Mucosa of stomach (tissue), 1 donor: ENCODE measurements around the gene GLYATL2.

Experiments
- H3K27me3 ChIP-seq: one replicate; pipeline ENCODE4 v1.7.0; 2013; ENCODE audit warnings: mild to moderate bottlenecking, low read length; ENCODE audit not compliant: control insufficient read depth, insufficient read depth
- H3K36me3 ChIP-seq: one replicate; pipeline ENCODE4 v1.7.0; 2013; ENCODE audit warnings: low read length; ENCODE audit not compliant: control insufficient read depth, insufficient read depth
- H3K4me1 ChIP-seq: one replicate; pipeline ENCODE4 v1.7.0; 2013; ENCODE audit warnings: mild to moderate bottlenecking, low read length; ENCODE audit not compliant: control insufficient read depth, insufficient read depth
- H3K4me3 ChIP-seq: one replicate; pipeline ENCODE4 v1.7.0; 2013; ENCODE audit warnings: low read length
- H3K9ac ChIP-seq: one replicate; pipeline ENCODE4 v1.7.0; 2013; ENCODE audit warnings: mild to moderate bottlenecking, low read length, moderate library complexity
- H3K9me3 ChIP-seq: one replicate; pipeline ENCODE4 v1.7.0; 2013; ENCODE audit warnings: mild to moderate bottlenecking, low read length, moderate library complexity; ENCODE audit not compliant: control insufficient read depth
- donor health status: Pancreatic carcinoma.

GLYATL2 gene

GRCh38 chr11:58837707-58838388, 6.7 kb downstream of the GLYATL2 start:
- Histone ChIP-seq H3K4me3 (no peak overlapping the region), H3K9me3 (no peaks in the 10 kb centered on the region), H3K36me3 (no peaks in the 10 kb centered on the region), H3K4me1 (no peaks in the 10 kb centered on the region), H3K27me3 (no peaks in the 10 kb centered on the region), H3K9ac (no peak overlapping the region)

GRCh38 chr11:58832056-58832645, 12.4 kb downstream of the GLYATL2 start:
- no peaks in the 10 kb centered on the region for H3K27me3 ChIP-seq
- H3K9ac ChIP-seq = no peak overlapping the region
- no peaks in the 10 kb centered on the region for H3K9me3 ChIP-seq
- no peak overlapping the region for H3K4me3 ChIP-seq
- no peaks in the 10 kb centered on the region for H3K4me1 ChIP-seq
- no peaks in the 10 kb centered on the region for H3K36me3 ChIP-seq

GRCh38 chr11:58830673-58831301, 13.7 kb downstream of the GLYATL2 start:
- Histone ChIP-seq H3K4me3 (no peak overlapping the region), H3K4me1 (no peaks in the 10 kb centered on the region), H3K36me3 (no peaks in the 10 kb centered on the region), H3K9me3 (no peaks in the 10 kb centered on the region), H3K27me3 (no peaks in the 10 kb centered on the region), H3K9ac (no peak overlapping the region)

- H3K27me3 ChIP-seq = no peaks in the 10 kb centered on the region
- H3K4me3 ChIP-seq = no peak overlapping the region
- no peaks in the 10 kb centered on the region for H3K9me3 ChIP-seq
- H3K9ac ChIP-seq = no peak overlapping the region
- H3K4me1 ChIP-seq = no peaks in the 10 kb centered on the region
- H3K36me3 ChIP-seq = no peaks in the 10 kb centered on the region
These were observed 14.7 kb downstream of the GLYATL2 start for GRCh38 chr11:58829786-58830185.

GRCh38 chr11:58813693-58814092, 30.8 kb downstream of the GLYATL2 start:
- Histone ChIP-seq H3K27me3 (no peaks in the 10 kb centered on the region), H3K9ac (no peak overlapping the region), H3K9me3 (no peaks in the 10 kb centered on the region), H3K36me3 (no peaks in the 10 kb centered on the region), H3K4me3 (no peak overlapping the region), H3K4me1 (no peaks in the 10 kb centered on the region)

- Histone ChIP-seq H3K4me3 (no peak overlapping the region), H3K4me1 (no peaks in the 10 kb centered on the region), H3K9me3 (no peaks in the 10 kb centered on the region), H3K36me3 (no peaks in the 10 kb centered on the region), H3K27me3 (no peaks in the 10 kb centered on the region), H3K9ac (no peak overlapping the region)
These were observed 33.0 kb downstream of the GLYATL2 start for GRCh38 chr11:58811499-58811898.

- H3K36me3 ChIP-seq = no peaks in the 10 kb centered on the region
- no peak overlapping the region for H3K4me3 ChIP-seq
- no peaks in the 10 kb centered on the region for H3K27me3 ChIP-seq
- H3K9me3 ChIP-seq = no peaks in the 10 kb centered on the region
- H3K4me1 ChIP-seq = no peaks in the 10 kb centered on the region
- no peak overlapping the region for H3K9ac ChIP-seq
These were observed 37.2 kb downstream of the GLYATL2 start for GRCh38 chr11:58807343-58807742.

GRCh38 chr11:58805065-58805464, 39.4 kb downstream of the GLYATL2 start:
- Histone ChIP-seq H3K4me1 (no peaks in the 10 kb centered on the region), H3K36me3 (no peaks in the 10 kb centered on the region), H3K27me3 (no peaks in the 10 kb centered on the region), H3K9ac (no peak overlapping the region), H3K9me3 (no peaks in the 10 kb centered on the region), H3K4me3 (no peak overlapping the region)

- Histone ChIP-seq H3K36me3 (no peaks in the 10 kb centered on the region), H3K27me3 (no peaks in the 10 kb centered on the region), H3K9ac (no peak overlapping the region), H3K9me3 (no peaks in the 10 kb centered on the region), H3K4me1 (no peaks in the 10 kb centered on the region), H3K4me3 (no peak overlapping the region)
These were observed 42.4 kb downstream of the GLYATL2 start for GRCh38 chr11:58801974-58802545.

- no peaks in the 10 kb centered on the region for H3K4me1 ChIP-seq
- no peak overlapping the region for H3K4me3 ChIP-seq
- H3K9ac ChIP-seq = no peak overlapping the region
- H3K27me3 ChIP-seq = no peaks in the 10 kb centered on the region
- no peaks in the 10 kb centered on the region for H3K9me3 ChIP-seq
- H3K36me3 ChIP-seq = no peaks in the 10 kb centered on the region
These were observed 43.2 kb downstream of the GLYATL2 start for GRCh38 chr11:58801302-58801701.

GRCh38 chr11:58796333-58796732, 48.2 kb downstream of the GLYATL2 start:
- Histone ChIP-seq H3K4me3 (no peak overlapping the region), H3K36me3 (no peaks in the 10 kb centered on the region), H3K9ac (no peak overlapping the region), H3K4me1 (no peaks in the 10 kb centered on the region), H3K27me3 (no peaks in the 10 kb centered on the region), H3K9me3 (no peaks in the 10 kb centered on the region)

- Histone ChIP-seq H3K36me3 (no peaks in the 10 kb centered on the region), H3K4me1 (no peaks in the 10 kb centered on the region), H3K27me3 (no peaks in the 10 kb centered on the region), H3K9ac (no peak overlapping the region), H3K4me3 (no peak overlapping the region), H3K9me3 (no peaks in the 10 kb centered on the region)
These were observed 56.0 kb downstream of the GLYATL2 start for GRCh38 chr11:58788355-58789023.
